NCI-H1092 treated with DMSO at 0.1 percent for 48 hours (cell line): ENCODE measurements around the gene PTPDC1.
"Not testable (repeated sequence)": the region's sequence is repeated elsewhere in the genome, so short reads cannot be mapped to it uniquely, and the experiment has no call there.

Experiments used
- DNase-seq: peaks from one replicate; lab custom pipeline; 2025; lab: John Stamatoyannopoulos, UW

PTPDC1 gene

DNA sequence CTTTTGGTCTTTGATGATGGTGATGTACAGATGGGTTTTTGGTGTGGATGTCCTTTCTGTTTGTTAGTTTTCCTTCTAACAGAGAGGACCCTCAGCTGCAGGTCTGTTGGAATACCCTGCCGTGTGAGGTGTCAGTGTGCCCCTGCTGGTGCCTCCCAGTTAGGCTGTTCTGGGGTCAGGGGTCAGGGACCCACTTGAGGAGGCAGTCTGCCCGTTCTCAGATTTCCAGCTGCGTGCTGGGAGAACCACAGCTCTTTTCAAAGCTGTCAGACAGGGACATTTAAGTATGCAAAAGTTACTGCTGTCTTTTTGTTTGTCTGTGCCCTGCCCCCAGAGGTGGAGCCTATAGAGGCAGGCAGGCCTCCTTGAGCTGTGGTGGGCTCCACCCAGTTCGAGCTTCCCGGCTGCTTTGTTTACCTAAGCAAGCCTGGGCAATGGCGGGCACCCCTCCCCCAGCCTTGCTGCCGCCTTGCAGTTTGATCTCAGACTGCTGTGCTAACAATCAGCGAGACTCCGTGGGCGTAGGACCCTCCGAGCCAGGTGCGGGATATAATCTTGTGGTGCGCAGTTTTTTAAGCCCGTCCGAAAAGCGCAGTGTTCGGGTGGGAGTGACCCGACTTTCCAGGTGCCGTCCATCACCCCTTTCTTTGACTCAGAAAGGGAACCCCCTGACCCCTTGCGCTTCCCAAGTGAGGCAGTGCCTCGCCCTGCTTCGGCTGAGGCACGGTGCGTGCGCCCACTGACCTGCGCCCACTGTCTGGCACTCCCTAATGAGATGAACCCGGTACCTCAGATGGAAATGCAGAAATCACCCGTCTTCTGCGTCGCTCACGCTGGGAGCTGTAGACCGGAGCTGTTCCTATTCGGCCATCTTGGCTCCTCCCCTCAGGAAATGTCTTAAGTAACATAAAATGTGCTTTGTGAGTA, 10.2 kb downstream of the PTPDC1 start:
- DNase-seq: not testable (repeated sequence)

DNA sequence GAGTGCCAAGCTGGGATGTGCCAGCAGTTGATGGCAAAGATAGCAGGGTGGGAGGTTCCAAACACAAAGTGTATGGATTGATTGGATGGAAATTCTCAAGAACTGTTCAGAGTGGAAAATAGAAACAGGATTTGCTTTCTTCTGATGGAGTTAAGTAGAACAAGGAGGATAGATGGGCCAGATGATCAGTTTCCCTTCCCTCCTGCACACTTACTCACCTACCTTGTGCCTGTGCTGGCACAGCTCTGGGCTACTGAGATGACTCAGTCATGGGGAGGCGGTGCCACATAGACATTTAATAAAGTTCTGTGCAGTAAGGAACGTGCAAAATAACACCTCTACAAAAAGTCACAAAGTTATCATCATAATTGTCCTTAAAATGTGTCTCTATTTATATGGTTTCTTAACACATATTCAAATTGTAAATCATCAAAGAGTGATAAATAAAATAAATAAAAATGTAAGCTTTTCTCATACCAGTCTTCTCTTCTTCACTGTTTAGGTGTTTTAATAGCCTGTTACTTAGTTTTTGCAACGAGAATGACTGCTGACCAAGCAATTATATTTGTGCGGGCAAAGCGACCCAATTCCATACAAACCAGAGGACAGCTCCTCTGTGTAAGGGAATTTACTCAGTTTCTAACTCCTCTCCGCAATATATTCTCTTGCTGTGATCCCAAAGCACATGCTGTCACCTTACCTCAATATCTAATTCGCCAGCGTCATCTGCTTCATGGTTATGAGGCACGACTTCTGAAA, 12.7 kb downstream of the PTPDC1 start:
- DNase-seq: no peak

DNA sequence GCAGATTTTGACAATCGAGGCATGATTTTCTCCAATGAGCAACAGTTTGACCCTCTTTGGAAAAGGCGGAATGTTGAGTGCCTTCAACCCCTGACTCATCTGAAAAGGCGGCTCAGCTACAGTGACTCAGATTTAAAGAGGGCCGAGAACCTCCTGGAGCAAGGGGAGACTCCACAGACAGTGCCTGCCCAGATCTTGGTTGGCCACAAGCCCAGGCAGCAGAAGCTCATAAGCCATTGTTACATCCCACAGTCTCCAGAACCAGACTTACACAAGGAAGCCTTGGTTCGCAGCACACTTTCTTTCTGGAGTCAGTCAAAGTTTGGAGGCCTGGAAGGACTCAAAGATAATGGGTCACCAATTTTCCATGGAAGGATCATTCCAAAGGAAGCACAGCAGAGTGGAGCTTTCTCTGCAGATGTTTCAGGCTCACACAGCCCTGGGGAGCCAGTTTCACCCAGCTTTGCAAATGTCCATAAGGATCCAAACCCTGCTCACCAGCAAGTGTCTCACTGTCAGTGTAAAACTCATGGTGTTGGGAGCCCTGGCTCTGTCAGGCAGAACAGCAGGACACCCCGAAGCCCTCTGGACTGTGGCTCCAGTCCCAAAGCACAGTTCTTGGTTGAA, 13.6 kb downstream of the PTPDC1 start:
- DNase-seq: no peak

- DNase-seq: no peak
Measured at GRCh38 chr9:94100152-94100879, 16.1 kb downstream of the PTPDC1 start.

DNA sequence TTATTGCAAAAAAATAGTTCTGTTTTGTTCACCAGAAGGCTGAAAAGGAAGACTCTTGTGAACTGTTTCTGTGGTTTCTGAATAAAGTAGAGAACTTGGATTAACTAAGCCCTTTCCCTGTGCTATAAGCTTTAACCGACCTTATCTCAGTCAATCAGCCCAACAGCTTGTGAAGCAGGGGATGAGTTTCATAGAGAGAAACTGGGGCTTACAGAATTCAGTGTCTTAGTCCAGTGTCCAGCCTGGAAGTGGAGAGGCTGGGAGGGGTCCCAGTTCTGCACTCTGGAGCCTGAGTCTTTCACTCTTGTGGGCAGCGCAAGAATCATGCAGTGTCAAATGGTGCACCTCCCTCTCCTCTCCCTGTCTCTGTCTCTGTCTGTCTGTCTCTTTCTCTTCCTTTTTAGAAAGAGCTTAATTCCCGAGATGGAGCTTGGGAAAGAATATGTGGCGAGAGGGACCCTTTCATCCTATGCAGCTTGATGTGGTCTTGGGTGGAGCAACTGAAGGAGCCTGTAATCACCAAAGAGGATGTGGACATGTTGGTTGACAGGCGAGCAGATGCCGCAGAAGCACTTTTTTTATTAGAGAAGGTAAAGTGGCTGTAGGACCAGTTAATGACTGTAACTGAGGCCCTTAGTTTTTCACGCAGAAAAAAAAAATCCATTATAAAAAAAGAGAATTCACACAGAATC, 17.0 kb downstream of the PTPDC1 start:
- no peak for DNase-seq

DNA sequence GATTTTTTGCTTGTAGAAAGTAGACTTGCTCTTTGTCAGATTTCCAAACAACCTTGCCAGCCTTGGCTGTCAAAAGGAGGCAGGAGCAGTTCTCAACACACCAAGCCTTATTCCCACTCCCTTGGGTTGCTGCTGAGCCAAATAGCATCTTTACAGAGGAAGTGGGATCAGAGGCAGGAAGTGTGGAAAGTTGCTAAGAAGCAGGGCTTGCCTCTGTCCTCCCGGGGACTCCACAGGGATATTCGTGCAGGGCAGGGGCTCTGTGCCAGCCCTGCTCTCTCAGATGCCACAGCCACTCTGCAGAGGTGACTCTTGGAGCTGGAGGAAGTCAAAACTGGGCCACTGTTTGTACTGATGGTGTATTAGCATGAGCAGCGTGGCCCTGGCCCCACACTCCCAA, 24.3 kb downstream of the PTPDC1 start:
- DNase-seq: no peak

GRCh38 chr9:94110821-94111252, 26.6 kb downstream of the PTPDC1 start:
- DNase-seq: no peak

DNA sequence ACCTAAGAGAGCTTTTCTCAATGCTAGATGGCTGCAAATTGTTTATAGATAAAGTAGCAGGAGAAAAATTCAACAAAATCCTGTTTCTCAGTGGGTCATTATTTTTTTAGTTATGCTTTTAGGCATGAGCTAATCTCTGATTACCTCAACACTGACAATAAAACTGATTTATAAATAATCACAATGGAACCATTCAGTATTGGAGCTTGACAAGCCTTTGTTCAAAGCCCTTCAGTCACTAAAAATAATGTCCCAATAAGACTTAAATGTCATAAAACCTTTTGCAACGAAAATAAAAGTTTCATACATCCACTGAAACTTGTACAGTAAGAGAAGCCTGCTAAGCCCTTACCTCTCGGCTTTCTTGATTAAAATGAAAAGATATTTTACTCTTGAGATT, 27.2 kb downstream of the PTPDC1 start:
- DNase-seq: no peak

DNA sequence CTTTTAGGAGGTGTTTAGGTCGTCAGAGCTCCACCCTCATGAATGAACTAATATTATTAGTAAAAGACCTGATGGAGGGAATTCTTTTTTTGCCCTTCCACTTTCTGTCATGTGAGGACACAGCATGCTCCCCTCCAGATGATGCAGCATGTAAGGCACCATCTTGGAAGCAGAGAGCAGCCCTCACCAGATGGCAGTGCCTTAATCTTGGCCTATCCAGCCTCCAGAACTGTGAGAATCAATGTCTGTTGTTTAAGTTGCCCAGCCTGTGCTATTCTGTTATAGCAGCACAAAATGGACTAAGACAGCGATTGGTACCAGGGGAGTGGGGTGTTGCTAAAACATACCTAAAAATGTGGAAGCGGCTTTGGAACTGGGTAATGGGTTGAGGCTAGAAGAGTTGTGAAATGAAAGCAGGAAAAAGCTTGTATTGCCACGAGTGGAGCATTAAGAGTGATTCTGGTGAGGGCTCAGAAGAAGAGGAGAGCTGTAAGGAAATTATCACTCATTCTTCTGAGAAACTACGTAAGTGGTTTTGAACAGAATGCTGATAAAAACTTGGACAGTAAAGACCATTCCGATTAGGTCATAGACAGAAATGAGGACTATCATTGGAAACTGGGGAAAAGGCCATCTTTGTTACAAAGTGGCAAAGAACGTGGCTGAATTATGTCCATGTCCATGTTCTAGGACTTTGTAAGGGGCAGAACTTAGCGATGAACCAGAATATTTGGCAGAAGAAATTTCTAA, 28.6 kb downstream of the PTPDC1 start:
- DNase-seq: no peak

- DNase-seq: not testable (repeated sequence)
Measured at GRCh38 chr9:94120088-94120487, 35.8 kb downstream of the PTPDC1 start.

- DNase-seq: no peak
Measured at GRCh38 chr9:94120854-94121376, 36.7 kb downstream of the PTPDC1 start.

DNA sequence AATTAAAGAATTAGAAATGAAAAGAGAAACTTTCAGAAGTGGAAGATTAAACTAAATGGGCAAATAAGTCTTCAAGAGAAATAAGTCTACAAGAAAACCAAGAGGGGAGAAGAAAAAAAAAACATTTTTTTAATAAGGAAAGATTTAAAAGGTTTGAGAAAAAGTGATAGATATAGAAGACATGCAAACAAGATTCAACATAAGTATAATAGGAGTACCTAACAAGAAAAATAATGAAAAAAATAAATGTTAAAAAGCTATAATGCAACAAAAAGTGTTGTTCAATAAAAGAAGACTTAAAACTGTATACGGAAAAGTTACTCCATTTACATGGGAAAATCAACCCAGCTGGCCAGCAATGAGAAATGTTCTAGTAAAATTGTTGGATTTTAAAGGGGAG, 42.6 kb downstream of the PTPDC1 start:
- no peak for DNase-seq

- no peak for DNase-seq
Measured at GRCh38 chr9:94127806-94128205, 43.5 kb downstream of the PTPDC1 start.

- no peak for DNase-seq
Measured at GRCh38 chr9:94128580-94128979, 44.3 kb downstream of the PTPDC1 start.

- DNase-seq: no peak
Measured at GRCh38 chr9:94134629-94135028, 50.4 kb downstream of the PTPDC1 start.

DNA sequence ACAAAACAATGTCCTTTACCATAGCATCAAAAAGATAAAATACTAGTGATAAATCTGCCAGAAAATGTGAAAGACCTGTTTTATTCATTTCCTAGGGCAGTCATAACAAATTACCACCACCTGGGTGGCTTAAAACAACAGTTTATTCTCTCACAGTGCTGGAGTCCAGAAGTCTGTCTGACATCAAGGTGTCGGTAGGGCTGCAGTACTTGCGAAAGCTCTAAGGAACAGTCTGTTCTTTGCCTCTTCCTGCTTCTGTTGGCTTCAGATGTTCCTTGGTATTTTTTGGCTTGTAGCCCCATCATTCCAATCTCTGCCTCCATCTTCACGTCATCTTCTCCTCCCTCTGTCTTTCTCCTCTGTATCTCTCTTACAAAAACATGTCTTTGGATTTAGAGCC, 51.0 kb downstream of the PTPDC1 start:
- DNase-seq: no peak

DNA sequence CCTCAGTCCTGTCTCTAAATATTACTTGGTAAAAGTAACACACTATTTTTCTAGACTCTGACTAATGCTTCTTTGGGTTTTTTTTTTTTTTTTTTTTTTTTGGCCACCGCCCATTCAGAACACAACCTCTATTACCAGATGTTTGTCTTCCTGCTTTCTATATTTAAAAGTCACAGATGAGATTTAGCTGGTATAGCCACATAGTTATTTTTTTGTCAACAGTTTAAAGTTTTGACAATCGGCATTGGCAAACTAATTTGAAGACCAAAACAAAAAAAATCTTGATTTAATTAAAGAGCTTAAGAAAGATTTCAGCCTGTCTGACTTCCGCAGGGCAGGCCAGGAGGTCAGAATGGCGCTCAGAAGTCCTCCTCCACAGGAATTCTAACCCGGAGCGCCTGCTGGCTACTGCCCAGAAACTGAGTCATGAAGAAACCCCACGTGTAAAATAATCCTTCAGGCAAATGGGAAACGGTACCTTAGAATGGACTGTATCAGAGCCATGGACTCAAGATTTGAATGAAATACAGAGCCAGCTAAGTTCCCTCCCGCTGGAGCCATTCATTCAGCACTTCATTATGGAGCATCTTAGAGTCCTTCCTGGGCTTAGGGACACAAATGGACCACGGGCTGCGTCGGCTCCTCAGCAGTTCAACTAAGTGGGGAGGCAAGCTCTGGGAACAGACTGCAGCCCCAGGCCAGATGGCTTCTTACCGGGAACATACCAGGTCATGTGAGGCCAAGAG, 55.6 kb downstream of the PTPDC1 start:
- no peak for DNase-seq

- DNase-seq: no peak
Measured at GRCh38 chr9:94140418-94140780, 56.1 kb downstream of the PTPDC1 start.
